ENCODE results near the gene NEO1. TPM values are rescaled to one million over a fixed set of nuclear protein-coding genes. Genes with fewer than 3 reads are reported as not detected.

Gene NEO1
- polyA plus RNA-seq, 1 of the 3 experiments (the other 2 are of a cell fraction) = 13.1 TPM

DNA sequence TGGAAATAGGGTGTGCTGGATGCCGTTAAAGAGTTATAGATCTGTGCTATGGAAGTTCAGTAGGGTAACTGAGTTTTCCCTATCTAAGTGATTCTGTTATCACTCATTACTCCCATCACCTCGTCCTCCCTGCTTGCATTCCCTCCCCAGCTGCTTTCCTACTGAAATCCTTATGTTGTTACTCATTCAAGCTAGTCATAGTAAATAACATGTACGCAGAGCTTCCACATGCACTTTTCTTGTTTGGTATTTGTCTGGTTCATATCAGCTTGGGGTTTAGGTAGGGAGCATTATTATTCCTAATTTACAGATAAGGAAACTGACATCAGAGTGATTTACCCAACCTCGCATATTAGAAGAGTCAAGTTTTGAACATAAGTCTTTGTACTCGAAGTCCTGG is 181.4 kb downstream of the NEO1 start:
- H3K27ac ChIP-seq (ENCODE audit: low read depth in 2 of 2, low read length in 1 of 2) = no peak overlapping the region
- H3K79me2 ChIP-seq (ENCODE audit: insufficient read depth) = no peaks in the 10 kb centered on the region
- H3K9ac ChIP-seq = no peak overlapping the region
- ChIA-PET POLR2A (no interaction called here), CTCF (interaction anchor here (1.2 kb wide), 1 partner anchor 41 kb away, joined by 3 read pairs; no protein-coding TSS in a partner anchor)
- no peaks in the 10 kb centered on the region for H3F3A ChIP-seq (replicated peaks; ENCODE audit: insufficient read depth)
- no peak overlapping the region for H3K4me3 ChIP-seq (ENCODE audit: low read depth in 2 of 2, low read length in 1 of 2)
- no peaks in the 10 kb centered on the region for H3K27me3 ChIP-seq (ENCODE audit: insufficient read depth)
- H3K36me3 ChIP-seq (replicated peaks in 1 of 2; ENCODE audit: control insufficient read depth in 1 of 2, insufficient read depth in 2 of 2, low read length in 1 of 2) = peaks cover 0 to 2% of the 10 kb centered on the region in 2 experiments
- H3K9me2 ChIP-seq = no peaks in the 10 kb centered on the region
- TF ChIP-seq YY1 (IDR thresholded peaks at IDR 0.05; ENCODE audit: low read depth) (no peak), CHD2 (IDR thresholded peaks at IDR 0.05; ENCODE audit: low read length, partially characterized antibody) (no peak), CTCF (IDR thresholded peaks at IDR 0.05) (no peak), USF2 (IDR thresholded peaks at IDR 0.05; ENCODE audit: borderline replicate concordance, low read depth, low read length) (no peak), ELF1 (IDR thresholded peaks at IDR 0.05) (no peak), EP300 (IDR thresholded peaks at IDR 0.05; ENCODE audit: borderline replicate concordance in 1 of 2, low read depth in 1 of 2, low read length in 1 of 2) (no peak), IRF3 (IDR thresholded peaks at IDR 0.05; ENCODE audit: low read depth, low read length) (no peak)
- TF ChIP-seq, protein P1, sequence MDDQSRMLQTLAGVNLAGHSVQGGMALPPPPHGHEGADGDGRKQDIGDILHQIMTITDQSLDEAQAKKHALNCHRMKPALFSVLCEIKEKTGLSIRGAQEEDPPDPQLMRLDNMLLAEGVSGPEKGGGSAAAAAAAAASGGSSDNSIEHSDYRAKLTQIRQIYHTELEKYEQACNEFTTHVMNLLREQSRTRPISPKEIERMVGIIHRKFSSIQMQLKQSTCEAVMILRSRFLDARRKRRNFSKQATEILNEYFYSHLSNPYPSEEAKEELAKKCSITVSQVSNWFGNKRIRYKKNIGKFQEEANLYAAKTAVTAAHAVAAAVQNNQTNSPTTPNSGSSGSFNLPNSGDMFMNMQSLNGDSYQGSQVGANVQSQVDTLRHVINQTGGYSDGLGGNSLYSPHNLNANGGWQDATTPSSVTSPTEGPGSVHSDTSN (IDR thresholded peaks at IDR 0.05) = no peak
- WGBS (ENCODE audit: low lambda C conversion rate) = 89% methylated on average over 5 of the region's 5 CpGs
- H4K20me1 ChIP-seq (ENCODE audit: insufficient read depth) = no peaks in the 10 kb centered on the region
- H3K9me3 ChIP-seq = 0 out of 2 replicates have a peak, but pooled peaks cover 8% of the 10 kb centered on the region
- peaks cover 0 to 14% of the 10 kb centered on the region in 2 experiments; a peak in 2 of 4 replicates for H3K4me1 ChIP-seq (ENCODE audit: control insufficient read depth in 1 of 2, insufficient read depth in 2 of 2, low read depth in 1 of 2, low read length in 1 of 2)
- H2AFZ ChIP-seq (ENCODE audit: low read depth) = no peak overlapping the region
- H3K4me2 ChIP-seq = no peak overlapping the region
- no peak for DNase-seq

- Histone ChIP-seq H3K9ac (no peak overlapping the region), H3K36me3 (replicated peaks in 1 of 2; ENCODE audit: control insufficient read depth in 1 of 2, insufficient read depth in 2 of 2, low read length in 1 of 2) (peaks cover 0 to 2% of the 10 kb centered on the region in 2 experiments), H3K4me3 (ENCODE audit: low read depth in 2 of 2, low read length in 1 of 2) (no peak overlapping the region), H3K79me2 (ENCODE audit: insufficient read depth) (no peaks in the 10 kb centered on the region), H3K4me1 (ENCODE audit: control insufficient read depth in 1 of 2, insufficient read depth in 2 of 2, low read depth in 1 of 2, low read length in 1 of 2) (peaks cover 0 to 24% of the 10 kb centered on the region in 2 experiments; a peak in 2 of 4 replicates), H3K4me2 (no peak overlapping the region), H3K27ac (ENCODE audit: low read depth in 2 of 2, low read length in 1 of 2) (peak overlapping the region in 1 of 2 experiments; percentile 58; a peak in 2 of 4 replicates), H3K9me2 (no peaks in the 10 kb centered on the region), H3F3A (replicated peaks; ENCODE audit: insufficient read depth) (no peaks in the 10 kb centered on the region), H3K9me3 (no peaks in the 10 kb centered on the region), H2AFZ (ENCODE audit: low read depth) (no peak overlapping the region), H3K27me3 (ENCODE audit: insufficient read depth) (no peaks in the 10 kb centered on the region), H4K20me1 (ENCODE audit: insufficient read depth) (no peaks in the 10 kb centered on the region)
- peak; percentile 47 for DNase-seq
- CTCF ChIA-PET = interaction anchor here (0.7 to 8.7 kb wide), 11 partner anchors 9 to 376 kb away, joined by 3 to 89 read pairs (median 4); partner anchors contain the start of gene NEO1
- POLR2A ChIA-PET = no interaction called here
- WGBS (ENCODE audit: low lambda C conversion rate) = 42% methylated on average over 3 of the region's 3 CpGs
- TF ChIP-seq FOXJ3 (CRISPR knock-in tag; IDR thresholded peaks at IDR 0.05) (peak; percentile 23; the same call in 1 of the 2 replicates), RCOR1 (IDR thresholded peaks at IDR 0.05; ENCODE audit: low read length) (no peak), SIN3A (IDR thresholded peaks at IDR 0.05; ENCODE audit: borderline replicate concordance, low read depth, low read length) (no peak), FOSL2 (IDR thresholded peaks at IDR 0.05; ENCODE audit: borderline replicate concordance, low read depth) (no peak), MXI1 (IDR thresholded peaks at IDR 0.05; ENCODE audit: low read depth, low read length) (peak; percentile 51; the same call in 1 of the 2 replicates), TCF12 (IDR thresholded peaks at IDR 0.05) (no peak), REST (IDR thresholded peaks at IDR 0.05; ENCODE audit: low read depth, low read length) (no peak), NRF1 (IDR thresholded peaks at IDR 0.05; ENCODE audit: low read depth, low read length) (no peak), GABPA (IDR thresholded peaks at IDR 0.05; ENCODE audit: low read depth) (no peak), RAD21 (IDR thresholded peaks at IDR 0.05; ENCODE audit: low read length) (0 out of 2 replicates have a peak, but pooled peaks have one; percentile 8), RFX5 (IDR thresholded peaks at IDR 0.05; ENCODE audit: low read length) (no peak)
- TF ChIP-seq, protein P2, sequence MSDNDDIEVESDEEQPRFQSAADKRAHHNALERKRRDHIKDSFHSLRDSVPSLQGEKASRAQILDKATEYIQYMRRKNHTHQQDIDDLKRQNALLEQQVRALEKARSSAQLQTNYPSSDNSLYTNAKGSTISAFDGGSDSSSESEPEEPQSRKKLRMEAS (IDR thresholded peaks at IDR 0.05; ENCODE audit: low read depth) = no peak
Measured at GRCh38 chr15:73237910-73238309, 185.6 kb downstream of the NEO1 start.
